Gastroesophageal sphincter (tissue), 4 donors: ENCODE data around the gene COQ9. TPM values are rescaled to one million over a fixed set of nuclear protein-coding genes. Genes with fewer than 3 reads are reported as not detected.

ENCODE experiments used
- ATAC-seq: fragments of 150-250 bp; one replicate; pipeline ENCODE4 v1.9.1; 2016; ENCODE audit warnings: mild to moderate bottlenecking, moderate library complexity
- H3K27ac ChIP-seq, 4 donors: fragments of 200-600 bp; sonication (generic) in 3 of 4; 1 replicate in 3 of 4; 2 replicates in 1 of 4; pipeline ENCODE4 v1.5.1; 2016 to 2019
- H3K27me3 ChIP-seq: fragments of 200-600 bp; sonication (generic); one replicate; pipeline ENCODE4 v1.5.1; 2019
- H3K36me3 ChIP-seq, 2 donors: fragments of 200-600 bp; sonication (generic); one replicate each; pipeline ENCODE4 v1.5.1; 2019; ENCODE audit warnings: control low read depth in 1 of 2
- H3K4me1 ChIP-seq, 3 donors: fragments of 200-600 bp; sonication (generic); 1 replicate in 2 of 3; 2 replicates in 1 of 3; pipeline ENCODE4 v1.5.1; 2016 to 2019; ENCODE audit warnings: control low read depth in 2 of 3
- H3K4me3 ChIP-seq, 2 donors: fragments of 200-600 bp; sonication (generic); one replicate each; pipeline ENCODE4 v1.5.1; 2019; ENCODE audit warnings: mild to moderate bottlenecking in 1 of 2, moderate library complexity in 1 of 2
- H3K9me3 ChIP-seq, 3 donors: fragments of 200-600 bp; sonication (generic); one replicate each; pipeline ENCODE4 v1.5.1; 2017 to 2019; ENCODE audit warnings: control low read depth in 2 of 3
- EP300 ChIP-seq: sonication (generic); formaldehyde crosslinking; IDR thresholded peaks from one replicate; pipeline ENCODE4 v1.6.1; 2017; ENCODE audit warnings: antibody characterized with exemption, mild to moderate bottlenecking
- POLR2A ChIP-seq, 2 donors: fragments of 450-650 bp; IDR thresholded peaks; one replicate each; pipeline ENCODE4 v1.6.1; 2017; ENCODE audit warnings: antibody characterized with exemption in 2 of 2, mild to moderate bottlenecking in 2 of 2, moderate library complexity in 1 of 2
- POLR2AphosphoS5 ChIP-seq: sonication (generic); formaldehyde crosslinking; IDR thresholded peaks from one replicate; pipeline ENCODE4 v1.6.1; 2017; ENCODE audit warnings: antibody characterized with exemption
- WGBS, 2 donors: methylation state at CpG; one replicate each; pipeline ENCODE4 v1.1.5; 2018; ENCODE audit warnings: low coverage in 1 of 2; 5-methylcytosine and 5-hydroxymethylcytosine counted together
- total RNA-seq, 4 donors: library from RNA; depleted of rRNA; stranded (reverse); fragments of >200 nt; gene quantifications; one replicate each; pipeline ENCODE4 v1.1.0, GENCODE V29; 2016
- TF ChIP-seq, protein P1 (sequence below), 4 experiments: fragments of 200-600 bp in 2 of 4; fragments of 450-650 bp in 2 of 4; sonication (generic) in 1 of 4; IDR thresholded peaks; one replicate each; pipeline ENCODE4 v1.5.1; 2017 to 2019; ENCODE audit warnings: antibody characterized with exemption in 4 of 4, mild to moderate bottlenecking in 2 of 4, moderate library complexity in 2 of 4

The COQ9 gene
- total RNA-seq, 4 donors from 2014 or later: 45.0 to 122 (median 84.9) TPM

DNA sequence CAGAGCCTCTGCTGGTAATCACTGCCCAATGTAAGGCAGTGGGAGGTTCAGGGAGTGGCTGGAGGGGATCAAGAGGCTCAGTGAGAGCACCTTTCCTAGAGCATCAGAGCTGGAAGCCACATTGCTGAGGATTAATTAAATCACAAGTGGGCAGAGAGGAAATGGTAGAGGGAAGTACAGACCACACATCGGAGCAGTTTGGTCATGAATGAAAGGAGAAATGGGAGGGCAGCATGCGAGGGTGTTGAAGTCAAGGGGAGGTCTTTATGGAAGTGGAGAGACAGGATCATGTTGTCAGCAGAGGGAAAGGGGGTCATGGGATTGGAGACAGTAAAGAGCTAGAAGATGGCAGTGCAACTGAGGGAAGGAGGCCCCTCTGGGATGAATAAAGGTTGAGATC, 40.4 kb upstream of the COQ9 start:
- ATAC-seq: no peak
- 71 to 76% methylated on average over 2 of the region's 2 CpGs for WGBS, 2 donors
- no peaks in the 10 kb centered on the region for H3K9me3 ChIP-seq
- H3K4me3 ChIP-seq: no peak overlapping the region
- peaks cover 0 to 9% (median 2%) of the 10 kb centered on the region in 3 donors for H3K4me1 ChIP-seq
- H3K27me3 ChIP-seq: no peaks in the 10 kb centered on the region
- H3K36me3 ChIP-seq: no peaks in the 10 kb centered on the region
- no peak overlapping the region for H3K27ac ChIP-seq
- TF ChIP-seq, protein P1, sequence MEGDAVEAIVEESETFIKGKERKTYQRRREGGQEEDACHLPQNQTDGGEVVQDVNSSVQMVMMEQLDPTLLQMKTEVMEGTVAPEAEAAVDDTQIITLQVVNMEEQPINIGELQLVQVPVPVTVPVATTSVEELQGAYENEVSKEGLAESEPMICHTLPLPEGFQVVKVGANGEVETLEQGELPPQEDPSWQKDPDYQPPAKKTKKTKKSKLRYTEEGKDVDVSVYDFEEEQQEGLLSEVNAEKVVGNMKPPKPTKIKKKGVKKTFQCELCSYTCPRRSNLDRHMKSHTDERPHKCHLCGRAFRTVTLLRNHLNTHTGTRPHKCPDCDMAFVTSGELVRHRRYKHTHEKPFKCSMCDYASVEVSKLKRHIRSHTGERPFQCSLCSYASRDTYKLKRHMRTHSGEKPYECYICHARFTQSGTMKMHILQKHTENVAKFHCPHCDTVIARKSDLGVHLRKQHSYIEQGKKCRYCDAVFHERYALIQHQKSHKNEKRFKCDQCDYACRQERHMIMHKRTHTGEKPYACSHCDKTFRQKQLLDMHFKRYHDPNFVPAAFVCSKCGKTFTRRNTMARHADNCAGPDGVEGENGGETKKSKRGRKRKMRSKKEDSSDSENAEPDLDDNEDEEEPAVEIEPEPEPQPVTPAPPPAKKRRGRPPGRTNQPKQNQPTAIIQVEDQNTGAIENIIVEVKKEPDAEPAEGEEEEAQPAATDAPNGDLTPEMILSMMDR (IDR thresholded peaks at IDR 0.05): no peak
- TF ChIP-seq POLR2A (IDR thresholded peaks at IDR 0.05) (no peak), EP300 (no peak), POLR2AphosphoS5 (no peak)

DNA sequence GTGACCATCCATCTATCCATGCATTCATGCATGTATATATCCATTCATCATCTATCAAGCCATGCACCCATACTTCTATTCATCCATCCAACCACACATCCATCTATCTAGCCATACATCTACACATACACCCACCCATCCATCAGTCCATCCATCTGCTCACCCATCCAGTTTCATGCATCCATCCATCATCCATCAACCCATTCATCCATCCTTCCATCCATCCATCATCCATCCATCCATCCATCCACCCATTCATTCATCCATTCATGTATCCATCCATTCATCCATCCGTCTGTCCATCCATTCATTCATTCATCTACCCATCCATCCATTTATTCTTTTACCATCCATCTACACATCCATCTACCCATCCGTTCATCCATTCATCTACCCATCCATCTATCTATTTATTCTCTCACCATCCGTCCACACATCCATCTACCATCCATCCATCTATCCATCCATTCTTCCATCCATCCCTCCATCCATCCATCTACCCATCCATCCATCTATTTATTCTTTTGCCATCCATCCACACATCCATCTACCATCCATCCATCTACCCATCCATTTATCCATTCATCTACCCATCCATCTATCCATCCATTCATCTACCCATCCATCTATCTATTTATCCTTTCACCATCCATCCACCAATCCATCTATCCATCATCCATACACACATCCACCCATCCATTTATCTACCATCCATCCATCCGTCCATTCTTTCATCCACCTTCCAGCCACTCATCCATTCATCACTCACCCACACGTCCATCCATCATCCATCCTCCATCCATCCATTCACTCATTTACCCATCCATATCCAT, 39.5 kb upstream of the COQ9 start:
- Histone ChIP-seq H3K4me1 (peaks cover 0 to 9% (median 2%) of the 10 kb centered on the region in 3 donors), H3K27me3 (no peaks in the 10 kb centered on the region), H3K27ac (no peak overlapping the region), H3K4me3 (no peak overlapping the region), H3K36me3 (no peaks in the 10 kb centered on the region), H3K9me3 (no peaks in the 10 kb centered on the region)
- 82 to 90% methylated on average over 5 of the region's 5 CpGs for WGBS, 2 donors
- ATAC-seq: no peak
- no peak for TF ChIP-seq EP300
- no peak for TF ChIP-seq POLR2AphosphoS5
- no peak for TF ChIP-seq POLR2A (IDR thresholded peaks at IDR 0.05)
- TF ChIP-seq, protein P1 (IDR thresholded peaks at IDR 0.05): no peak

DNA sequence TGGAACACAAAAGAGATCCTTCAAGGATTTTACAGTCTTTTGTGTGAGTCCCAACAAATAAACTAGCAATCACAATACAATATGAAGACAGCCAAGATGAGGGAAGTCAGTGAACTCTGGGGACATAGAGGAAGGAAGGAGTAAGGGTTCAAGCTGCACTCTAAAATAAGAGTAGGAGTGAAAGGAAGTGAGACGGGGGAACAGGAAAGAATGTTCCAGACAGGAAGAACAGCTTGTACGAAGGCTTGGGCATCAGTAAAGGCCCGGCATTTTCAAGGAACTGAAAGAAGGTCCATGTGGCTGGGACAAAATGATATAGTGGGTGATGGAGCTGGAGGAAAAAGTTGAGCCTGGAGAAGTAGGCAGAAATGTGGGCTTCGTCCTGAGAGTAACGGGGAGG, 38.2 kb upstream of the COQ9 start:
- H3K4me3 ChIP-seq: no peak overlapping the region
- peak overlapping the region in 1 of 4 donors; percentile 54 for H3K27ac ChIP-seq
- 56 to 94% methylated on average over 2 to 5 of the region's 5 CpGs for WGBS, 2 donors
- peak; percentile 21 for ATAC-seq
- H3K27me3 ChIP-seq: no peaks in the 10 kb centered on the region
- TF ChIP-seq POLR2AphosphoS5: no peak
- TF ChIP-seq, protein P1 (IDR thresholded peaks at IDR 0.05): no peak
- TF ChIP-seq EP300: no peak
- no peaks in the 10 kb centered on the region for H3K9me3 ChIP-seq
- no peaks in the 10 kb centered on the region for H3K36me3 ChIP-seq
- peaks cover 0 to 9% (median 2%) of the 10 kb centered on the region in 3 donors for H3K4me1 ChIP-seq

DNA sequence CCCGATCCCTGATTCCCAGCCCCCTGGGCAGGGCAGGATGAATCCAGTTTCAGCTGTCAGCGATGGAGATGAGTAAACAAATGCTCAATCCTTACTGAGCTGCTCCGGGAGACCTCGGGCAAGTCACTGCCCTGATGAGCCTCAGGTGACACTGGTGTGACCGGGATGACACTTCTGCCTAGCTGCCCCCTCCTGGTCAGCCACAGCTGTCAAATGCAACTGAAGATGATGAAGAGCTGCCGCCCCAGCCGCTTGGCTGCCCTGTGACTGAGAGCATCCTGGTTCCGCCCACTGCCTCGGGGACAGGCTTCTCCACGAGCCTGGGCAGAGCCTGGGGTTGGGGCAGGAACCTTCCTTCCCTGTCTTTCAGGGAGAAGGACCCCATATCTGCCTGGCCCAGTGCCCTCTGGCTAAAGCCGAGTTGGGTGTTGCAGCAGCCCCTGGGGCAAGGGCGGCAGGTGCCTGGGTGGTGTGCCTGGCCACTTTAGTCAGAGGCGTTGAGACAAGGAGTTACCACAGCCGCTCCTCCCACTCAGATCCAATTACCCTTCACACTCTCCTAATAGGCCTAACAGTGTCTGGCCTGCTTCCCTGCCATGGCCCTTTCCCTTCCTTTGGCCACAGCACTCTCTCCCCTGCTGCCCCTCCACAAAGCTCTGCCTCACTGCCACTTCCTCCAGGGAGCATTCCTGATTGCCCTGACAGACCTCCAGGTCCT, 37.2 kb upstream of the COQ9 start:
- 49 to 61% methylated on average over 2 to 6 of the region's 14 CpGs for WGBS, 2 donors
- Histone ChIP-seq H3K4me3 (no peak overlapping the region), H3K27ac (peak overlapping the region in 2 of 4 donors; percentile 29 to 54)

More for the DNA sequence above, 37.2 kb upstream of the COQ9 start:
- TF ChIP-seq POLR2AphosphoS5 (no peak), EP300 (no peak), POLR2A (IDR thresholded peaks at IDR 0.05) (no peak)
- TF ChIP-seq, protein P1 (IDR thresholded peaks at IDR 0.05): no peak
- no peaks in the 10 kb centered on the region for H3K36me3 ChIP-seq
- no peaks in the 10 kb centered on the region for H3K9me3 ChIP-seq
- H3K4me1 ChIP-seq: peaks cover 0 to 9% (median 2%) of the 10 kb centered on the region in 3 donors
- no peaks in the 10 kb centered on the region for H3K27me3 ChIP-seq
- no peak for ATAC-seq
